K562 (cell line): Measurements from ENCODE around the gene WWOX. TPM values are rescaled to one million over a fixed set of nuclear protein-coding genes. Genes with fewer than 3 reads are reported as not detected.

Experiments
- ARID4B ChIP-seq: sonication (generic); formaldehyde crosslinking; IDR thresholded peaks from 2 replicates; pipeline ENCODE4 v1.8.0; 2022; ENCODE audit warnings: mild to moderate bottlenecking, missing genetic modification reagents
- CBX8 ChIP-seq: fragments of 200-600 bp; sonication (generic); IDR thresholded peaks from 2 replicates; pipeline ENCODE4 v1.6.1; 2012; ENCODE audit warnings: borderline replicate concordance, mixed run types, low read depth, mild to moderate bottlenecking, moderate library complexity, mixed read lengths, low read length, control low read depth, inconsistent platforms; ENCODE audit not compliant: poor library complexity, severe bottlenecking; ENCODE audit errors: extremely low read depth
- GTF2E2 ChIP-seq: fragments of 200-800 bp; sonication (Bioruptor generic); IDR thresholded peaks from 2 replicates; pipeline ENCODE4 v1.6.1; 2016; ENCODE audit warnings: missing genetic modification characterization, missing compliant biosample characterization
- RBFOX2 ChIP-seq: fragments of 200-400 bp; formaldehyde crosslinking; IDR thresholded peaks from 2 replicates; pipeline ENCODE4 v1.6.1; 2017; ENCODE audit warnings: low read depth, mild to moderate bottlenecking, low read length, moderate library complexity
- ZNF134 ChIP-seq: fragments of 250-450 bp; sonication (Bioruptor Pico); conservative IDR thresholded peaks from 2 replicates; pipeline ENCODE4 v1.4.0; 2020
- ZNF239 ChIP-seq: fragments of 250-450 bp; sonication (Bioruptor Pico); IDR thresholded peaks from 2 replicates; pipeline ENCODE4 v1.4.0; 2020; ENCODE audit warnings: mild to moderate bottlenecking
- ZNF24 ChIP-seq: fragments of 450-650 bp; IDR thresholded peaks from 2 replicates; pipeline ENCODE4 v1.6.1; 2016
- ZNF609 ChIP-seq: sonication (generic); formaldehyde crosslinking; IDR thresholded peaks from 2 replicates; pipeline ENCODE4 v1.8.1; 2023; ENCODE audit warnings: missing genetic modification reagents, mild to moderate bottlenecking, borderline replicate concordance
- ZNF766 ChIP-seq: fragments of 200-800 bp; sonication (Bioruptor generic); conservative IDR thresholded peaks from 2 replicates; pipeline ENCODE4 v1.6.1; 2016; ENCODE audit warnings: missing genetic modification characterization, missing compliant biosample characterization
- polyA plus RNA-seq, 8 experiments: library from polyadenylated mRNA; depleted of rRNA in 4 of 8; stranded (reverse) in 5 of 8; unstranded in 3 of 8; fragments of >200 nt; fragmentation: Nextera tagmentation in 2 of 8; fragmentation: Illumina TruSeq in 1 of 8; extraction: Ambion mirVana in 2 of 8; extraction: Trizol in 1 of 8; gene quantifications; 2 replicates each; pipeline versions ENCODE4 v1.2.1 to v1.2.3, GENCODE V29; 2011 to 2014; ENCODE audit warnings: inconsistent platforms in 1 of 8, missing spikeins in 1 of 8
- total RNA-seq, 7 experiments: library from RNA; depleted of rRNA in 6 of 7; stranded (reverse); fragments of >200 nt in 6 of 7; fragmentation: Illumina TruSeq in 2 of 7; extraction: Trizol in 2 of 7; gene quantifications; 2 replicates each; pipeline versions ENCODE4 v1.2.1 to v1.2.3, GENCODE V29; 2011 to 2021; ENCODE audit warnings: low replicate concordance in 1 of 7

Gene WWOX
- total and polyA plus RNA-seq, 9 of the 15 experiments (the other 6 are each of a cell fraction or from before 2014, with no cell fraction given), result 1.6 to 22.7 (median 8.1) TPM

- TF ChIP-seq ARID4B (CRISPR knock-in tag) (no peak), GTF2E2 (tag) (no peak), ZNF609 (no peak), ZNF134 (CRISPR knock-in tag) (no peak), ZNF766 (CRISPR knock-in tag) (no peak), ZNF239 (CRISPR knock-in tag) (no peak), RBFOX2 (no peak), CBX8 (no peak), ZNF24 (no peak)
Observed at GRCh38 chr16:78137782-78138616, 38.5 kb downstream of the WWOX start (continued).
